ENCODE results near the gene GFPT1. TPM values are rescaled to one million over a fixed set of nuclear protein-coding genes. Genes with fewer than 3 reads are reported as not detected.
"Not testable (repeated sequence)": the region's sequence is repeated elsewhere in the genome, so short reads cannot be mapped to it uniquely, and the experiment has no call there.

GFPT1 gene
- total RNA-seq, 2 donors from 2014 or later, result 31.6 to 34.6 TPM

DNA sequence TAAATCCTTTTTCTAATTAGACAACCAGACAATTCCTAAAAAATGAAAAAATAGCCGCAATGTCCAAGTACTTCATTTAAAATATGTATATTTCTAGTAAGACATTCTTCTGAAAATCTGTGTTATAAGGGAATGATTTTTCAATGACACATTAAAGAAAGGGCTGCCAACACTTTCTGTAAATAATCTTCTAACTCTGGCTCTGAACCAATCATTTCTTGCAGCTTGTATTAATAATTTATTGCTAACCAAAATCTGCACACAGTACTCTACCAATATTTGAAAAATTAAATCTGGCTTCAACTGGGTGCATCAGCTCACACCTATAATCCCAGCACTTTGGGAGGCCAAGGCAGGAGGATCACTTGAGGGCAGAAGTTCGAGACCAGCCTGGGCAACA lies 42.0 kb upstream of the GFPT1 start:
- Histone ChIP-seq H3K27me3 (no peaks in the 10 kb centered on the region), H3K36me3 (replicated peaks in 1 of 2; ENCODE audit: insufficient read depth in 1 of 2, low read depth in 2 of 2) (no peaks in the 10 kb centered on the region), H3K4me3 (no peak overlapping the region), H3K27ac (peak overlapping the region in 2 of 4 donors; percentile 35 to 50), H3K4me1 (peaks cover 14% of the 10 kb centered on the region), H3K9me3 (no peaks in the 10 kb centered on the region)
- ATAC-seq (peak; percentile 64), DNase-seq (no peak)
- TF ChIP-seq, protein P1, sequence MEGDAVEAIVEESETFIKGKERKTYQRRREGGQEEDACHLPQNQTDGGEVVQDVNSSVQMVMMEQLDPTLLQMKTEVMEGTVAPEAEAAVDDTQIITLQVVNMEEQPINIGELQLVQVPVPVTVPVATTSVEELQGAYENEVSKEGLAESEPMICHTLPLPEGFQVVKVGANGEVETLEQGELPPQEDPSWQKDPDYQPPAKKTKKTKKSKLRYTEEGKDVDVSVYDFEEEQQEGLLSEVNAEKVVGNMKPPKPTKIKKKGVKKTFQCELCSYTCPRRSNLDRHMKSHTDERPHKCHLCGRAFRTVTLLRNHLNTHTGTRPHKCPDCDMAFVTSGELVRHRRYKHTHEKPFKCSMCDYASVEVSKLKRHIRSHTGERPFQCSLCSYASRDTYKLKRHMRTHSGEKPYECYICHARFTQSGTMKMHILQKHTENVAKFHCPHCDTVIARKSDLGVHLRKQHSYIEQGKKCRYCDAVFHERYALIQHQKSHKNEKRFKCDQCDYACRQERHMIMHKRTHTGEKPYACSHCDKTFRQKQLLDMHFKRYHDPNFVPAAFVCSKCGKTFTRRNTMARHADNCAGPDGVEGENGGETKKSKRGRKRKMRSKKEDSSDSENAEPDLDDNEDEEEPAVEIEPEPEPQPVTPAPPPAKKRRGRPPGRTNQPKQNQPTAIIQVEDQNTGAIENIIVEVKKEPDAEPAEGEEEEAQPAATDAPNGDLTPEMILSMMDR (IDR thresholded peaks at IDR 0.05), result no peak
- TF ChIP-seq POLR2A (IDR thresholded peaks at IDR 0.05), result no peak
- WGBS, 2 donors, result 51 to 59% methylated on average over 2 of the region's 2 CpGs
- intact Hi-C loops (cut with DNase I), result no loop called here

- H3K9me3 ChIP-seq, result no peaks in the 10 kb centered on the region
- H3K4me1 ChIP-seq, result peaks cover 14% of the 10 kb centered on the region
- intact Hi-C loops (cut with DNase I), result no loop called here
- TF ChIP-seq, protein P1 (IDR thresholded peaks at IDR 0.05), result no peak
- no peak for TF ChIP-seq POLR2A (IDR thresholded peaks at IDR 0.05)
- DNase-seq (no peak), ATAC-seq (no peak)
- no peak overlapping the region for H3K4me3 ChIP-seq
- H3K27ac ChIP-seq, result no peak overlapping the region
- WGBS, 2 donors, result 97 to 100% methylated on average over 2 of the region's 2 CpGs
- no peaks in the 10 kb centered on the region for H3K27me3 ChIP-seq
- H3K36me3 ChIP-seq (replicated peaks in 1 of 2; ENCODE audit: insufficient read depth in 1 of 2, low read depth in 2 of 2), result peaks cover 0 to 2% of the 10 kb centered on the region in 2 donors
Observed at GRCh38 chr2:69424419-69424818, 37.4 kb upstream of the GFPT1 start.

DNA sequence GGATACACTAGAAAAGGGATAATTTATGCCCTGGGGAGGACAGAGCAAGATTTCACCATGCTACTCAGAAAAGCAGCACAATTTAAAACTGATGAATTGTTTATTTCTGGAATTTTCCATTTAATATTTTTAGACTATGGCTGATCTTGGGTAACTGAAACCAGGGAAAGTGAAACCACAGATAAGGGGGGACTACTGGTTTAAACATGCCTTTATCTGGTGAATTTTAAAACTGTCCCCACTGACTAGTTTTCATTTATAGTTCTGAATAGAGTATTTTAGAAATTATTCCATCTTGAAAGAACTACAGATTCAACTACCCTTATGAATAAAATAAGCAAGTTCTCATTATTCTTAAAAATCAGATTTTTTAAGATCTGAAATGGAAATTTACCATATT lies 35.2 kb upstream of the GFPT1 start:
- TF ChIP-seq POLR2A (IDR thresholded peaks at IDR 0.05), result no peak
- TF ChIP-seq, protein P1 (IDR thresholded peaks at IDR 0.05), result no peak
- H3K4me3 ChIP-seq, result no peak overlapping the region
- intact Hi-C loops (cut with DNase I), result no loop called here
- H3K36me3 ChIP-seq (replicated peaks in 1 of 2; ENCODE audit: insufficient read depth in 1 of 2, low read depth in 2 of 2), result peaks cover 0 to 15% of the 10 kb centered on the region in 2 donors
- peaks cover 3% of the 10 kb centered on the region for H3K4me1 ChIP-seq
- ATAC-seq (no peak), DNase-seq (no peak)
- H3K9me3 ChIP-seq, result no peaks in the 10 kb centered on the region
- H3K27ac ChIP-seq, result no peak overlapping the region
- no peaks in the 10 kb centered on the region for H3K27me3 ChIP-seq

DNA sequence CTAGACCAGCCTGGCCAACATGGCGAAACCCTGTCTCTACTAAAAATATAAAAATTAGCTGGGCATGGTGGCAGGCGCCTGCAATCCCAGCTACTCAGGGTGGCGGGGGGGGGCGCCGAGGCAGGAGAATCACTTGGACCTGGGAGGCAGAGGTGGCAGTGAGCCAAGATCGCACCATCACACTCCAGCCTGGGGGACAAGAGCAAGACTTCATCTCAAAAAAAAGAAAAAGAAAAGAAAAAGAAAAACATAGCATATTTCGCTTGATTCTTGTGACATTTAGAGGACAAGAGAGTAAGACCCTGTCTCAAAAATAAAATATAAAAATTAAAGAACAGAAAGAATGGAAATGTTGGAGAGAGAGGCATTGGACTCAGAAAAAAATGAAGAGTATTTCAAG lies 32.1 kb upstream of the GFPT1 start:
- peaks cover 0 to 20% of the 10 kb centered on the region in 2 donors for H3K36me3 ChIP-seq (replicated peaks in 1 of 2; ENCODE audit: insufficient read depth in 1 of 2, low read depth in 2 of 2)
- H3K9me3 ChIP-seq; ATAC-seq; H3K4me3 ChIP-seq; DNase-seq; intact Hi-C loops (cut with DNase I); H3K4me1 ChIP-seq; H3K27me3 ChIP-seq; H3K27ac ChIP-seq: not testable (repeated sequence)
- WGBS, 2 donors, result 93 to 95% methylated on average over 7 of the region's 7 CpGs

DNA sequence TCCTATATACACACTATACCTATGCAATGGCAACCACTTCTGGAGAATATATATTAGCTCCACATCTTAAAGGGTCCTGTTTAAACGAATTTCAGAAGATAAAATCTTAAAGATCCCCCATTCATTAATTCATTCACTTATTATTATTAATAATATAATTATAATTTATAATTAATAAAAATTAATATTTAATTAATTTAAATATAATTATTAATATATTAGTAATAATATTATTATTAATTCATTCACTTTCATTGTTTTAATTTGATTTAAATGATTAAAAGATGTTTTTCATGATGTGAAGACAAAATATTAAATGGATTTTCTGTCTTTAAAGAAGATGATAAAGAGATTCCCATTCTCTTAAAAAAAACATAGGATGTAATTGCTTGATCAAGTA lies 29.1 kb upstream of the GFPT1 start:
- intact Hi-C loops (cut with DNase I), result no loop called here
- H3K4me1 ChIP-seq, result peaks cover 3% of the 10 kb centered on the region

More for the DNA sequence above, 29.1 kb upstream of the GFPT1 start:
- TF ChIP-seq POLR2A (IDR thresholded peaks at IDR 0.05), result no peak
- TF ChIP-seq, protein P1 (IDR thresholded peaks at IDR 0.05), result no peak
- Histone ChIP-seq H3K36me3 (replicated peaks in 1 of 2; ENCODE audit: insufficient read depth in 1 of 2, low read depth in 2 of 2) (peaks cover 0 to 23% of the 10 kb centered on the region in 2 donors), H3K9me3 (no peaks in the 10 kb centered on the region), H3K27ac (no peak overlapping the region), H3K27me3 (no peaks in the 10 kb centered on the region), H3K4me3 (no peak overlapping the region)
- WGBS, 2 donors, result 59 to 67% methylated on average over 1 of the region's 1 CpG
- DNase-seq (no peak), ATAC-seq (no peak)

All from body of pancreas (tissue), 4 donors.